ENCODE results near the gene PPM1N.

GRCh38 chr19:45467456-45468158, 30.6 kb upstream of the PPM1N start, which contains the start of gene FOSB:
- TF ChIP-seq POLR2A (IDR thresholded peaks at IDR 0.05; ENCODE audit: low read depth, low read length) (peak; percentile 81), TAF1 (IDR thresholded peaks at IDR 0.05; ENCODE audit: low read depth, low read length) (no peak; the same call in 1 of the 2 replicates)

Data from GM12891 (cell line).